Body of pancreas (tissue), 4 donors: ENCODE measurements around the gene MAN2B1. TPM values are rescaled to one million over a fixed set of nuclear protein-coding genes. Genes with fewer than 3 reads are reported as not detected.

Experiments
- ATAC-seq: fragments of 150-250 bp; one replicate; pipeline ENCODE4 v1.9.1; 2016
- DNase-seq, 4 donors: peaks; one replicate each; pipeline ENCODE4 v3.0.0-alpha.2; 2019
- H3K27ac ChIP-seq, 4 donors: fragments of 200-600 bp; sonication (generic); 1 replicate in 3 of 4; 2 replicates in 1 of 4; pipeline versions ENCODE4 v1.5.1 to v1.6.1; 2016 to 2019; ENCODE audit warnings: mild to moderate bottlenecking in 1 of 4, mixed read lengths in 1 of 4, moderate library complexity in 1 of 4
- H3K27me3 ChIP-seq, 2 donors: fragments of 200-600 bp; sonication (generic); one replicate each; pipeline ENCODE4 v1.6.0; 2016; ENCODE audit warnings: mild to moderate bottlenecking in 1 of 2
- H3K36me3 ChIP-seq, 2 donors: fragments of 200-600 bp; sonication (generic); replicated peaks in 1 of 2; 2 replicates each; pipeline ENCODE4 v1.5.1; 2016; ENCODE audit warnings: low read depth in 2 of 2; ENCODE audit not compliant: insufficient read depth in 1 of 2
- H3K4me1 ChIP-seq: fragments of 200-600 bp; sonication (generic); one replicate; pipeline ENCODE4 v1.6.0; 2016
- H3K4me3 ChIP-seq, 2 donors: fragments of 200-600 bp; sonication (generic); 1 replicate in 1 of 2; 2 replicates in 1 of 2; pipeline ENCODE4 v1.5.1; 2016 to 2019
- H3K9me3 ChIP-seq, 3 donors: fragments of 200-600 bp; sonication (generic); 1 replicate in 2 of 3; 2 replicates in 1 of 3; pipeline ENCODE4 v1.5.1; 2016
- CTCF ChIP-seq, 7 experiments: fragments of 450-650 bp in 4 of 7; fragments of 200-600 bp in 3 of 7; sonication (generic) in 3 of 7; IDR thresholded peaks; one replicate each; pipeline ENCODE4 v1.5.1; 2016 to 2019; ENCODE audit warnings: antibody characterized with exemption in 7 of 7
- POLR2A ChIP-seq, 3 donors: fragments of 450-650 bp; IDR thresholded peaks; one replicate each; pipeline ENCODE4 v1.6.1; 2016; ENCODE audit warnings: antibody characterized with exemption in 3 of 3, mild to moderate bottlenecking in 2 of 3
- WGBS, 2 donors: methylation state at CpG; one replicate each; pipeline ENCODE4 v1.1.5; 2017; 5-methylcytosine and 5-hydroxymethylcytosine counted together
- intact Hi-C: fragments of 100-400 bp; cut with DNase I; formaldehyde crosslinking; loops from one replicate; pipeline ENCODE4 v1.15.1; 2023
- total RNA-seq, 2 donors: library from RNA; depleted of rRNA; stranded (reverse); fragments of >200 nt; gene quantifications; one replicate each; pipeline ENCODE4 v1.1.0, GENCODE V29; 2016

Gene MAN2B1
- total RNA-seq, 2 donors from 2014 or later: 30.0 to 48.0 TPM

- H3K9me3 ChIP-seq: no peaks in the 10 kb centered on the region
- H3K4me1 ChIP-seq: peaks cover 17% of the 10 kb centered on the region
- H3K27ac ChIP-seq: no peak overlapping the region
- ATAC-seq (no peak), DNase-seq (no peak)
- no peaks in the 10 kb centered on the region for H3K36me3 ChIP-seq
- 78 to 90% methylated on average over 23 to 24 of the region's 26 CpGs for WGBS, 2 donors
- H3K4me3 ChIP-seq: no peak overlapping the region
- intact Hi-C loops: no loop called here
- no peaks in the 10 kb centered on the region for H3K27me3 ChIP-seq
- TF ChIP-seq POLR2A (IDR thresholded peaks at IDR 0.05) (no peak), CTCF (IDR thresholded peaks at IDR 0.05) (no peak)
These were observed 24.0 kb downstream of the MAN2B1 start for GRCh38 chr19:12642506-12642905.

GRCh38 chr19:12641456-12641855, 25.1 kb downstream of the MAN2B1 start:
- Histone ChIP-seq H3K4me3 (no peak overlapping the region), H3K36me3 (no peaks in the 10 kb centered on the region), H3K27ac (no peak overlapping the region), H3K4me1 (peaks cover 12% of the 10 kb centered on the region), H3K9me3 (no peaks in the 10 kb centered on the region), H3K27me3 (no peaks in the 10 kb centered on the region)
- DNase-seq (no peak), ATAC-seq (no peak)
- intact Hi-C loops: no loop called here
- 56 to 58% methylated on average over 12 to 13 of the region's 13 CpGs for WGBS, 2 donors
- TF ChIP-seq CTCF (IDR thresholded peaks at IDR 0.05) (no peak), POLR2A (IDR thresholded peaks at IDR 0.05) (no peak)

- H3K27me3 ChIP-seq: no peaks in the 10 kb centered on the region
- WGBS, 2 donors: 8 to 23% methylated on average over 7 to 39 of the region's 39 CpGs
- TF ChIP-seq CTCF (IDR thresholded peaks at IDR 0.05) (peak; percentile 64 to 88 (median 82)), POLR2A (IDR thresholded peaks at IDR 0.05) (no peak)
- no peaks in the 10 kb centered on the region for H3K36me3 ChIP-seq
- no peak overlapping the region for H3K4me3 ChIP-seq
- H3K4me1 ChIP-seq: peaks cover 12% of the 10 kb centered on the region
- peak overlapping the region in 2 of 4 donors; percentile 17 to 45 for H3K27ac ChIP-seq
- intact Hi-C loops: no loop called here
- DNase-seq (peak; percentile 86 to 90 (median 88)), ATAC-seq (peak; percentile 92)
- H3K9me3 ChIP-seq: no peaks in the 10 kb centered on the region
These were observed 26.5 kb downstream of the MAN2B1 start for GRCh38 chr19:12639901-12640613.

GRCh38 chr19:12638611-12639182, 27.8 kb downstream of the MAN2B1 start:
- intact Hi-C loops: no loop called here
- no peak overlapping the region for H3K4me3 ChIP-seq
- DNase-seq (no peak), ATAC-seq (no peak)
- H3K9me3 ChIP-seq: no peaks in the 10 kb centered on the region
- 87 to 93% methylated on average over 22 of the region's 22 CpGs for WGBS, 2 donors
- H3K36me3 ChIP-seq: no peaks in the 10 kb centered on the region
- H3K4me1 ChIP-seq: peaks cover 12% of the 10 kb centered on the region
- no peak overlapping the region for H3K27ac ChIP-seq
- TF ChIP-seq POLR2A (IDR thresholded peaks at IDR 0.05) (no peak), CTCF (IDR thresholded peaks at IDR 0.05) (no peak)
- no peaks in the 10 kb centered on the region for H3K27me3 ChIP-seq
